GM23338 (cell line): ENCODE measurements around the gene ASAP2. TPM values are rescaled to one million over a fixed set of nuclear protein-coding genes. Genes with fewer than 3 reads are reported as not detected.

Source experiments
- ATAC-seq: fragments of 200-7000 bp; cut with Tn5 transposase; 3 replicates; pipeline ENCODE4 v1.9.1; 2020
- DNase-seq: peaks from one replicate; pipeline ENCODE4 v3.0.0-alpha.2; 2015; ENCODE audit warnings: low spot score
- H2AFZ ChIP-seq: fragments of 200-600 bp; sonication (generic); 2 replicates; pipeline ENCODE4 v1.8.0; 2016; ENCODE audit warnings: antibody characterized with exemption, mild to moderate bottlenecking, moderate library complexity
- H3F3A ChIP-seq: fragments of 200-600 bp; sonication (generic); replicated peaks from 2 replicates; pipeline ENCODE4 v1.8.0; 2017; ENCODE audit warnings: antibody characterized with exemption, mixed run types, low read depth
- H3K27ac ChIP-seq: fragments of 200-600 bp; sonication (generic); 2 replicates; pipeline ENCODE4 v1.6.1; 2016; ENCODE audit warnings: low read depth
- H3K27me3 ChIP-seq: fragments of 200-600 bp; sonication (generic); 2 replicates; pipeline ENCODE4 v1.8.0; 2016; ENCODE audit warnings: mild to moderate bottlenecking, mixed run types, moderate library complexity; ENCODE audit not compliant: insufficient read depth
- H3K36me3 ChIP-seq: fragments of 200-600 bp; sonication (generic); 2 replicates; pipeline ENCODE4 v1.8.0; 2016; ENCODE audit warnings: mild to moderate bottlenecking; ENCODE audit not compliant: insufficient read depth
- H3K4me1 ChIP-seq: fragments of 200-600 bp; sonication (generic); 2 replicates; pipeline ENCODE4 v1.8.0; 2016; ENCODE audit warnings: mild to moderate bottlenecking, moderate library complexity; ENCODE audit not compliant: insufficient read depth
- H3K4me2 ChIP-seq: fragments of 200-600 bp; sonication (generic); 2 replicates; pipeline ENCODE4 v1.7.1; 2017; ENCODE audit warnings: mixed run types
- H3K4me3 ChIP-seq: fragments of 200-600 bp; sonication (generic); 2 replicates; pipeline ENCODE4 v1.6.1; 2016; ENCODE audit warnings: mixed run types
- H3K79me2 ChIP-seq: fragments of 200-600 bp; sonication (generic); replicated peaks from 2 replicates; pipeline ENCODE4 v1.8.0; 2017; ENCODE audit warnings: mild to moderate bottlenecking; ENCODE audit not compliant: insufficient read depth
- H3K9me2 ChIP-seq: fragments of 200-600 bp; sonication (generic); 2 replicates; pipeline ENCODE4 v1.8.0; 2017; ENCODE audit not compliant: insufficient read depth
- H4K20me1 ChIP-seq: fragments of 200-600 bp; sonication (generic); replicated peaks from 2 replicates; pipeline ENCODE4 v1.8.0; 2017; ENCODE audit warnings: mild to moderate bottlenecking; ENCODE audit not compliant: insufficient read depth
- H3K27ac Mint-ChIP-seq: 2 replicates; pipeline ENCODE4 v1.8.0; 2020; ENCODE audit warnings: inconsistent platforms, mild to moderate bottlenecking, moderate library complexity, mixed read lengths
- H3K27me3 Mint-ChIP-seq: 3 replicates; pipeline ENCODE4 v1.8.0; 2022; ENCODE audit warnings: low read depth, mild to moderate bottlenecking, moderate library complexity, mixed read lengths, inconsistent platforms; ENCODE audit not compliant: insufficient read depth, poor library complexity
- H3K36me3 Mint-ChIP-seq: 3 replicates; pipeline ENCODE4 v1.8.0; 2021; ENCODE audit warnings: low read depth, mild to moderate bottlenecking, inconsistent platforms, moderate library complexity, mixed read lengths
- H3K4me1 Mint-ChIP-seq: 3 replicates; pipeline ENCODE4 v1.8.0; 2020; ENCODE audit warnings: mild to moderate bottlenecking, inconsistent platforms, mixed read lengths
- H3K4me3 Mint-ChIP-seq: 3 replicates; pipeline ENCODE4 v1.8.0; 2021; ENCODE audit warnings: moderate library complexity, mild to moderate bottlenecking, inconsistent platforms, mixed read lengths
- H3K9me3 Mint-ChIP-seq: 3 replicates; pipeline ENCODE4 v1.8.0; 2020; ENCODE audit warnings: moderate library complexity, mild to moderate bottlenecking, inconsistent platforms, mixed read lengths
- CREB1 ChIP-seq: fragments of 250-450 bp; sonication (Bioruptor Pico); IDR thresholded peaks from 2 replicates; pipeline ENCODE4 v1.5.0; 2020; ENCODE audit warnings: low read depth, mild to moderate bottlenecking, moderate library complexity
- ETS1 ChIP-seq: IDR thresholded peaks from 2 replicates; pipeline ENCODE4 v1.6.1; 2016; ENCODE audit warnings: antibody characterized with exemption
- EZH2phosphoT487 ChIP-seq: fragments of 200-600 bp; sonication (generic); IDR thresholded peaks from one replicate; pipeline ENCODE4 v1.8.1; 2018; ENCODE audit warnings: antibody characterized with exemption; ENCODE audit not compliant: unreplicated experiment
- JUNB ChIP-seq: IDR thresholded peaks from one replicate; pipeline ENCODE4 v1.6.1; 2016; ENCODE audit warnings: antibody characterized with exemption; ENCODE audit not compliant: unreplicated experiment
- POLR2AphosphoS5 ChIP-seq: IDR thresholded peaks from 2 replicates; pipeline ENCODE4 v1.6.1; 2016; ENCODE audit warnings: antibody characterized with exemption, low read depth
- ZNF462 ChIP-seq: fragments of 250-450 bp; sonication (Bioruptor Pico); IDR thresholded peaks from 2 replicates; pipeline ENCODE4 v1.5.0; 2020; ENCODE audit warnings: mild to moderate bottlenecking, moderate library complexity
- polyA plus RNA-seq: library from polyadenylated mRNA; unstranded; fragments of >200 nt; fragmentation: Nextera tagmentation; extraction: Ambion mirVana; gene quantifications from 2 replicates; pipeline ENCODE4 v1.2.1, GENCODE V29; 2016
- total RNA-seq: library from RNA; depleted of rRNA; stranded (reverse); fragments of >200 nt; shearing (Covaris generic); gene quantifications from 2 replicates; pipeline ENCODE4 v1.2.3, GENCODE V29; 2014
- TF ChIP-seq, protein P1 (sequence below), 2 experiments: fragments of 200-600 bp in 1 of 2; sonication (generic) in 1 of 2; conservative IDR thresholded peaks; 2 replicates each; pipeline versions ENCODE4 v1.5.1 to v1.6.1; 2016 to 2017; ENCODE audit warnings: antibody characterized with exemption in 2 of 2, low read depth in 2 of 2, mild to moderate bottlenecking in 2 of 2, moderate library complexity in 1 of 2

ASAP2 gene
- total and polyA plus RNA-seq, 2 experiments from 2014 or later: 2.6 to 15.6 TPM

DNA sequence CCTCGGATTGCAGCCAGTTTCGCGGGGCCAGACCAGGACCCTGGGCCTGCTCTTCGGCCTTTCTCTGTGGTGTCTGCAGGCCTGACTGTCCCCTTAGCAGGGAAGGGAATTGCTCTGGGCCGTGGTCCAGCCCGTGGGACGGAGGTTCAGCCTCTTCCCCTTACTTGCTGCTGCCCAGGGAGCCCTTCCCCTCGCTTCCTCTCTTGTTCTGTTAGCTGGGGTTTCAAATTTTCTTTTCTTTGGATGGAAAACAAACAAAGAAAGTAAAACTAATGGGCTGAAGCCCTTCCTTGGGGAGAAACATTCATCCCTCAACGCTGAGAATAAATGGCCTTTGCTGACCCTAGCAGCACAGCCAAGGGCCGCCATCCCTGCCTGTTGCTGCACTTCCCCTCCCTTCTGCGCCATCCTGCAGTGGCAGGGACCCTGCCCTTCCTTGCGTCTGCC, 52.4 kb downstream of the ASAP2 start (continued):
- no peak for TF ChIP-seq ZNF462
- no peak for TF ChIP-seq JUNB
- TF ChIP-seq POLR2AphosphoS5: no peak
- no peak for TF ChIP-seq EZH2phosphoT487

- Mint-ChIP-seq H3K4me3 (no peak overlapping the region), H3K36me3 (no peaks in the 10 kb centered on the region), H3K27ac (peak overlapping the region; percentile 79; the same call in 1 of the 2 replicates), H3K9me3 (no peaks in the 10 kb centered on the region), H3K4me1 (peaks cover 73% of the 10 kb centered on the region), H3K27me3 (peaks cover 10% of the 10 kb centered on the region)
- no peaks in the 10 kb centered on the region for H3K27me3 ChIP-seq
- no peaks in the 10 kb centered on the region for H3K36me3 ChIP-seq
- no peaks in the 10 kb centered on the region for H3F3A ChIP-seq
- no peak overlapping the region for H3K4me3 ChIP-seq
- H3K9me2 ChIP-seq: no peaks in the 10 kb centered on the region
- H4K20me1 ChIP-seq: peaks cover 22% of the 10 kb centered on the region; the same call in 1 of the 2 replicates
- H3K4me2 ChIP-seq: no peak overlapping the region
- DNase-seq: no peak
- peaks cover 66% of the 10 kb centered on the region for H3K79me2 ChIP-seq
- peaks cover 28% of the 10 kb centered on the region for H3K4me1 ChIP-seq
- TF ChIP-seq, protein P1, sequence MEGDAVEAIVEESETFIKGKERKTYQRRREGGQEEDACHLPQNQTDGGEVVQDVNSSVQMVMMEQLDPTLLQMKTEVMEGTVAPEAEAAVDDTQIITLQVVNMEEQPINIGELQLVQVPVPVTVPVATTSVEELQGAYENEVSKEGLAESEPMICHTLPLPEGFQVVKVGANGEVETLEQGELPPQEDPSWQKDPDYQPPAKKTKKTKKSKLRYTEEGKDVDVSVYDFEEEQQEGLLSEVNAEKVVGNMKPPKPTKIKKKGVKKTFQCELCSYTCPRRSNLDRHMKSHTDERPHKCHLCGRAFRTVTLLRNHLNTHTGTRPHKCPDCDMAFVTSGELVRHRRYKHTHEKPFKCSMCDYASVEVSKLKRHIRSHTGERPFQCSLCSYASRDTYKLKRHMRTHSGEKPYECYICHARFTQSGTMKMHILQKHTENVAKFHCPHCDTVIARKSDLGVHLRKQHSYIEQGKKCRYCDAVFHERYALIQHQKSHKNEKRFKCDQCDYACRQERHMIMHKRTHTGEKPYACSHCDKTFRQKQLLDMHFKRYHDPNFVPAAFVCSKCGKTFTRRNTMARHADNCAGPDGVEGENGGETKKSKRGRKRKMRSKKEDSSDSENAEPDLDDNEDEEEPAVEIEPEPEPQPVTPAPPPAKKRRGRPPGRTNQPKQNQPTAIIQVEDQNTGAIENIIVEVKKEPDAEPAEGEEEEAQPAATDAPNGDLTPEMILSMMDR (conservative IDR thresholded peaks at IDR 0.05; ENCODE audit: low read depth in 2 of 2): no peak
- TF ChIP-seq POLR2AphosphoS5: no peak
- no peak for TF ChIP-seq EZH2phosphoT487
- no peak for TF ChIP-seq ETS1
- TF ChIP-seq CREB1 (CRISPR knock-in tag): no peak
- H2AFZ ChIP-seq: no peak overlapping the region
- 0 out of 2 replicates have a peak overlapping the region, but pooled peaks have one; percentile 50 for H3K27ac ChIP-seq
- ATAC-seq: no peak
Observed at GRCh38 chr2:9260464-9260918, 53.9 kb downstream of the ASAP2 start.
